HG03460 (cell line): ENCODE data around the gene COL6A3.

Source experiments
- ATAC-seq: cut with Tn5 transposase; IDR thresholded peaks from one replicate; pipeline ENCODE4 v1.9.1; 2021; ENCODE audit not compliant: unreplicated experiment

COL6A3 gene

DNA sequence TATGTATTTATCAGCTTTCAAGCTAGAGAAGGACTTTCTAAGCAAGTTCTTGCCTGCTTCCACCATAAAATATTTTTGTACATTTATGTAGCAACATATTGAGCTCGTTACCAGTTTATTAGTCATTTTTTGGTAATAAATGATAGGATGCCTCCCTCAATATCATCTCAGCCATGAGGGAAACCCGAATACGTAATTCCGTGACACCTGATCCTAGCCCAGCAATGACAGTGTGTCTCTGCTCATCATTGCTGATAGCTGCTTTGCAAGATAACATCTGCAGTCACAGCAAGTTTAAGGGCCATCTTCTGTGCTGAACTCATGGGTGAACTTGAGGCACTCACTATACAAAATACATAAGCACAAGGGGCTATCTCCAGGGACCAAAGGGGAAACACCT, 62.2 kb downstream of the COL6A3 start:
- ATAC-seq: no peak

DNA sequence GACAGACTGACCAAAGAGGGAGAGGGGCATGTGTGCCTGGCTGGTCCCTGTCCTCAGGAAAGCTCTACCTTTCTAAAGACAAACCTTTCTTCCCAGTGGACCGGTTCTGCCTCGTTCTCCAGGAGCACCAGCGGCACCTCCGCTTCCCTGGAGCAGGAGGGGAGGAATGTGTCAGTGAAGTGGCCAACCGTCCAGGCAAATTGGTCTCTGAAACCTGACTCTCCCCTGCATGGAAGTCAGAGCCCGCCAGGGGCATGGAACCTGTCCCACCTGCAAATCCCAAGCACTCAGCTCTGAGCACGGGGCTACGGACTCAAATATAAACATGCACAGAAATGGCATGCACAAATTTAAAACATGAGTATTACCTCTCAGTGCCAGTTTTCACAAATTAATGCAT, 62.9 kb downstream of the COL6A3 start:
- ATAC-seq: no peak

DNA sequence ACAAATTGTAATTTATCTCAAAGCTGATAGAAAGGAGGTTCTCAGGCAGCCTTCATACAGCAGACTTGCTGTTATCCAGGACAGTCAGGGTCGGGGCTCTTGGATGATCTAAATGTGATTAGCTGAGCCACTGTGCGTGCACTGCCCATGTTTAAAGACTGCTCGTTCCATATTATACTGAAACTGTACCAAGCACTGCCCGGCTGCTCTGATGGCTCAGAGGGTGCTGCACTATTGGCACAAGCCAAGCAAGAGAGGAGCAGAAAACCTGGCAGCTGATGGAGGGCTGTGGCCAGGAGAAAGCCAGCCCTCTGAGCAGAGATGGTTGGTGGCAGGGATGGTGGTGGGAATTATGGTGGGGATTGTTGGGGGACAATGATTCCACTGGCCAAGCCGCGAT, 63.4 kb downstream of the COL6A3 start:
- no peak for ATAC-seq

DNA sequence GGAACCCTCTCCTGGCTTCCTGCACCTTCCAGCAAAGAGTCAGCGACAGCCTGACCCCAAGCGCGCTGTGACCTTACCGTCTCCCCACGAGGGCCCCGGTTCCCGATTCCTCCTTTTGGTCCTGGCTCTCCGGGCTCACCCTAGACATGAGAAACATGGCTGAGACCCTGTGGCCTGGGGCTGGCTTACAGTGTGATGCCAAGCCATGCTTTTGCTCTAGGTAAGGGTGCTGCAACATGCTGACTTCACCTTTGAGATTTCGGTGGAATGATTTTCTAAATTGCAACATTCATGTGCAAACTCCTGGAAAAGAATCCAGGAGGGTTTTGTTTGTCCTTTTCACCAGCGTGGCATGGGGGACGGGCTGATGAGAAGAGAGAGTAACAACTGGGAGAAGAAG, 63.9 kb downstream of the COL6A3 start:
- no peak for ATAC-seq

DNA sequence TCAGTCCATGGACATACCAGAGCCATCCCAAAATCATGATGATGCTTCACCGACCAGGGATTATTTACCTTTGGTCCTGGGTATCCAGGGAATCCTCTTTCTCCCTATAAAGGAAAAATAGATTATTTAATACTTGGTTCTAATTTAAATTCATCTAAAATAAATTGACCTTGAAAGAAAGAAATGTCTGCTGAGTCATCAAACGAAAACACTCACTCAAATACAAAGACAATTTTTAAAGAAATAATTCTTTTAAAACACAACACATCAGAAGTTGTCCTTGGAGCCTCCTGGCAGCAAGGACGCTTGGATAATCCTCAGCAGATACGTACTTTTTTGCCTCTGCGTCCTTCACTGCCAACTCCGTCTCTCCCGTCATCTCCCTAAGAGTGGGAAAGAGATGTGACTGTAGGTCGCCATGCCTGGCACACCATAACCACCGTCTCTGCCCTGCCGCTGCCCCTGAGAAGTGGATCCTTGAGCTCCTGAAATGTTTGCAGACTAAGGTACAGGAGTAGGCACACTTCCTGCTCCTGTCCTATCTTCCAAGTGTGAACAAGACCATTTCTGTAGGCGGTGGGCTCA, 65.6 kb downstream of the COL6A3 start:
- no peak for ATAC-seq

DNA sequence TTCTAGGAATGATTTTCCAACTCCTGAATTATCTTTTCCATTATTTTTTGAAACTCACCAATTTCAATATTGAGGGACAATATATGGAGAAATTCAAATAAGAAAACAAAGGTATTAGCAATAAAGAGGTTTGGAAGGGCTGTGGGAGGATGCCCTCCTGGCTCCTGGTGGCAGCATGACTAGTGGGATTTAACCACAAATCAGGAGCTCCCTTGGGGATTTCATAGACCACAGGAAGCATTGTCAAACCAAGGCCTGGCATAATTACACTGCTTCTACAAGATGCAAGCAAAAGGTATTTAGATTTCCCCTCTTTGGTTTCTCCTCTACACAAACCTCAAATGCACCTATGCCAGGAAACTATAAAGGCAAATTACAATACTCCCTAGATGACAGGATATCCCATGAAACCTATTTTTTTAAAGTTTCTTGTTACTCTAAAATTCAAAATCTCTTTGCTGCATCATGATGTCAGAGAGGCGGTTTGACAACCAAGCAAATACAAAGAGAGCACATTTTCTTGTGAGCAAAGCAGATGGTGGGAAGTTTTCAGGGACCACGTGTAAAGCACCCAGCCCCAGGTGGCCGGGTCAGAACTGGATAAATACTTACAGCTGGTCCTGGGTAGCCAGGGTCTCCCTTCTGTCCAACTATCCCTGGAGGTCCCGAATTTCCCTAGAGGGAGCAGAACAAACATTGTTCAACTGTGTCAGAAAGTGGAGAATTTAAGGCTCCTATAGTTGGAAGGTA, 67.9 kb downstream of the COL6A3 start:
- no peak for ATAC-seq

DNA sequence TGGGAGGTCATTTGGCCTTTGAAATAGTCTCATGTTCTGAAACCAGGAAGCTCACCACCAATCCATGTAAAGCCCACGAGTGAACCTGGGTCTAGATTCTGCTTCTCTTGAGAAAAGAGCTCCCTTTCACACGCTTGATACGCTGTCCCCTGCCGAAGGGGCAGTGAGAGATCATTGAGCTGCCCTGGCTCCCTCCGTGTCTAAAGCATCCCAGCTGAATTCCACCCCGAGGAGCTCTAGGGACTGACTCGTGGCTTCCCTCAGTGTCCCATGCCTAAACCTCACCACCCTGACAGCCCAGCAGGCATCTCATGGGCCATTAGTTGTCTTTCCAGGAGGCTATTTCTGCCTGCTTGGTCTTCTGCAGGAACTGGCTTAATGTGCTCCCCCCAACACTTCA, 68.6 kb downstream of the COL6A3 start:
- no peak for ATAC-seq

DNA sequence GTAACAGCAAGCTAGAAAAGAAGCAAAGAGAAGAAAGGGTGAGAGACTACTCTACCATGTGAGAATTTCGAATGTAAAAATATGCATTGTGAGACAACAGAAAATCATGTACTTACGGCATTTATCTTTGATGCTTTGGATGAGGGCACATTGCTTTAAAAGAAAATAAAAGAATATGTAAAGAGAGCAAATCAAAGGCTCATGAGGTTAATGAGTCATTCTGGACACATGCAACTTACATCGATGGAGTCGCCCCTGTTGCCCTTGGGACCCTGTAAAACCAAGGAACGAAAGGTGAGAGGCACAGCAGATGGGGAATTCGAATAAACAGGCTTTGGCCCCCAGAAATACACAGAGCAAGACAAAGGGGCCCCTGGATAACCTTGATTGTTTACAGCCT, 69.0 kb downstream of the COL6A3 start:
- ATAC-seq: no peak

DNA sequence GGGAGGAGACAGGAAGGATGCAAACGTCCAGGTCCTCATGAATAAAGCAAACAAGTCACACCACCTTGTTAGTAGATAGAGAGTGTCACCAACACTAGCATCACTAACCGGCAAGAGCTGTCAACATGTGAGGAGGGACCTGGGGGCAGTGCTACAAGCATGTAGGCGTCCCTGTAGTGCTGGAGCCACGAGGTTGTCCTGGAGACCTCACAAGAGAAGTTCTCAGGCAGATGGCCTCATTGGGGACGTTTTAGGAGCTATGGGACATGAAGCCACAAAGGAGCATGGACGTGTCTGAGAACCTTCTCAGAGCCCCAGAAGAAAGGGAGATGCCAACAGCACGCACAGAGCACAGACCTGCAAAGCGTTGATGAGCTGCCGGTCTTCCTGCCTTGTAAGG, 70.0 kb downstream of the COL6A3 start:
- ATAC-seq: no peak

DNA sequence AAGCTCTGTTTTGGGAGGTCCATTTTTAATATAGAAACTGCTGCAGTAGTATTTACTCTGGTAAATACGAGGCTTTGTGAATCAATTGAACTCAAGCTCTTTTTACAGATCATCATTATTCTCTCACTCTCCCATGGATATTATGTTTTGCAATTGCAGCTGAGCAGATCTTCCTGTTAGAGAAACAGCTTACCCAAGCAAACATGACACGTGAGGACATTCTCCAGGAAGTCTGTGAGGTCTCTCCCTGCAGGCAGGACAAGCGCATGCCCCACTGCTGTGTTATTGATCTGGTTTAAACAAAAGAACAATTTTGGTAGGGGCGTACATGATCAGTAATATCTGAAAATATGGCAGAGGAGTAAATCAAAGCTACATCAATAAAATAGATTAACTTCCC, 72.1 kb downstream of the COL6A3 start:
- ATAC-seq: no peak

DNA sequence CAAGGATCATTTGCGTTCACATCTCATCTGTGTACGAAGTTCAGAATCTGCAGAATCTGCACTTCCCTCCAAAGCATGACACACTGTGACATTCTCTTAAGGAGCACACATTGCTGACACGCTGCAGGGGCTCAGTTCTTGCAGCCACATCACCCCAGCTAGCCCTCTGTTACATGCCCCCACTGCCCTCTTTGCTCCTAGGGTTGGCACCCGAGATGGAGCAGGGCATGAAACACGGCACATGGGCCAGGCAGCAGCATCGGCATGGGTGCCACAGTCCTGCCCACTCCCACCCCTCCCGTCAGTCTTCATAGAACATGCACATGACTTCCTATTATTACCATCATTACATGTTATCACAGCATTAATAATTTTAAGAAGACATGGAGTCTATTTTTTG, 76.4 kb downstream of the COL6A3 start:
- no peak for ATAC-seq

DNA sequence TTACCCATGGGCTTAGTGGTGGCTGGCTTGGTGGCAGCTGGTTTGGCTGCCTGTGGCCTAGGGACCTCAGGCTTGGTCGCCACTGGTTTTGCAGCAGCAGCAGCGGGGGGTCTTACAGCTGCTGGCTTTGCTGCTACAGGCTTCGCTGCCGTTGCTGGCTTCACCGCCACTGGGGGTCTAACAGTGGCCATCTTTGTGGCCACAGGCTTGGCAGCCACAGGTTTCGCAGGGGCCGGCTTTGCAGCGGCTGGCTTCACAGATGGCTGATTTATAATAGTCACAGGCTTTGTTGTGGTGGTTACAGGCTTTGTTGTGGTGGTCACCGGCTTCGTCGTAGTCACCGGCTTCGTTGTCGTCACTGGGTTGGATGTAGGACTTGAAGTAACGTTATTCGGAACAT, 77.8 kb downstream of the COL6A3 start:
- ATAC-seq: no peak

DNA sequence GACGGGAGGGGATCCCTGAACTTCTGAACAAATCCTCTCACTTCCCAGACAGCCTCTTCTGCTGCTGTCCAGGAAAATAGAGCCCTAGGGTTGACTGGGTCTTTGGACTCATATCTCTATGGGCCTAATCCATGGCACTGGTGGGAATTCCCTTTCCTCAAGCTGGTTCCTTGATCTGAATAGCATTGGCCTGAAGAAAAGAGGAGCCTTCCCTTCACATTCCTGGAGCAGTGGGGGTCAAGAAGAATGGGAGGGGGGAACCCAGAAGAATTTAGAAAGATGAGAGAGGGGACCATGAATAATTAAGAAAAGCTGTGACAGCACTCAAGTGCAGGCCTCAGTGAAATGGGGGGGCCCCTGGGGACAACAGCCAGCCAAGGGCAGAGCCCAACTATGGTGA, 80.2 kb downstream of the COL6A3 start:
- ATAC-seq: no peak

DNA sequence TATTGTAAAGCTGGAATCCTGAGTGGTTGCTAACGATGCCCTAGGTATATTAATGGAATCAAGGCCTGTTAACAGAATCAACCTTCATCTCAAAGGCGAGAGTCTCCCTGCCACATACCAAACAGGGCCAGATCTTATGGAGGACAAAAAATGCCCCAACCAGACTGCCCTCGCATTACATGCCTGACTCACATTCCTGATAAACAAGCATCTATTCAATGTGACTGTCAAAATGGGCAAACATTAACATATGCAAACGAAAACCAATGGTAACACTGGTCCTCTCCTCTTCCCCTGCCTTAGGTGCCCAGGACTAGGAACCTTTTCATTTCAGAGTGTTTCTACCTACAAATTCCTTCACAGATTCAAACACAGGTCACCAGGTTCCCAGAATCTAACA, 83.4 kb downstream of the COL6A3 start:
- ATAC-seq: no peak

DNA sequence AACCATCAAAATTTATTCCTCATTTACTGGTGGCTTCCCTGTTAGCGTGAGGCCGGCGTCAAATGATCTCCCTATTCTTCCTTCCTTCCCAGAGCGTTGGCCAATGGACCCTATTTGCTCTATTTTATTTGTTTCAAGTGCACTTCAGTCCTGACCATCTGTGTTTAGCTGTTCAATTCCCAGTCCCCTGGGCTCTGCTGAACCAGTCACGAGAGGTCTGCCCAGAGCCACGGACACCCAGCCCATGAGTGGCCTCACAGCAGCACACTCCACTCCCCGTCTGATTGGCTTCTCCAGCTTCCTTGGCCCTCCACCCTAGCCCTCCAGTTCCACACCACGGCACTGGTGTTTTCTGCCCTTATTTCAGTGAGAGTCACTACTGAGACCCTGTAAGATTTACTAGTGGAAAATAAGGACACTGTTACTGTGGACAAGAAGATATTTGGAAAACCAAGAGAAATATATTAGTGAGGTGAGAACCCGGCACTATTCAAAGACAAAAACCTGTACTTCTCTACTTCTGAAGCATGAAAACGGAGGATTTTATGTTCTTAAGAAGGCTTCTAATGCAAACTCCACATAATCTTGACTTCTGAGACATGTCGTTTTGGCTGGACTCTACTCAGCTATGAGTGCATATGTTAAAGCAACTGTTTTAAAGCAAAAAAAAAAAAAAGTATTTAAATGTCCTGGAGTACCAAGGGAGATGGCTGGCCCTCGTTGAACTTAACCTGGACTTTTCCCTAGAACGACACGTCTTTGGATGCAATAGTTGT, 86.6 kb downstream of the COL6A3 start:
- no peak for ATAC-seq

DNA sequence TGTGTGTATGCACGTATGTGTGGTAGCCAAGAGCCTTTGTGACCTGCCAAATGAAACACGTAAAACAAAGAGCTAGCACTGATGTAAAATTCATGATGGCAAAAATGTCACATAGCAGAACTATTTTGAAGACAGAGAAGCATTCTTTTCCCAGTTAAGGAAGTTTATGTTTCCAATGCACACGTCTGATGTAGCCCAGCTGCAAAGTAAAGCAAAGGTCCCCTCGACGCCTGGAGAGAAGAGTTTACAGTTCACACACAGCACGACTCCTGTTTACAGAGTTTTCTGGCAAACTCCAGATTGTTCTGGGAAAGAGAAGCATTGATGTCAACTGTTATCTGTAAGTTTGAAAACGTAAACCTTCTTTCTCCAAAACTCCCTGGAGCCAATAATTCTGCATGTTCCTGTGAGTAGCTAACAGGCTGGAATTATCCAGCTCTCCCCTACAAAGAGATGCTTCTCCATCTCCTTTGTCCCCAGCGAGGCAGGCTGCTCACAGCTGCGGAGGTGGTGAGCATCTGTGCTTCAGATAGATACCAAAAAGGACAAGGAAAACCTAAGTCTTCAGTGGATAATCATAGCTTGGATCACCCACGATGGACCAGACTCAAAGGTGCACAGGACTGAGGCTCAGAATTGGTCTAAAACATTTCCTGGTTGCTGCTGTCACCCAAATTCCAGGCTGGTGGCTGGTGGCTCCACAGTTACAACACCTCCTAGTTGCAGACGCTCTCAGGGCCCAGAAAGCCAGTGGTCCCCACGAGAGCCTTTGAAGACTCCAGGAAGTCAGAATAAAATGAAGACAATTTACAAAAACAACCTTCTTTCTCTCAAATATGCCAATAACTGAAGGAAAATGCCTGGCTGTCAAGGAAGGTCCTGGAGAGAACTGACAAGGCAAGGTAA, 87.4 kb downstream of the COL6A3 start:
- no peak for ATAC-seq

DNA sequence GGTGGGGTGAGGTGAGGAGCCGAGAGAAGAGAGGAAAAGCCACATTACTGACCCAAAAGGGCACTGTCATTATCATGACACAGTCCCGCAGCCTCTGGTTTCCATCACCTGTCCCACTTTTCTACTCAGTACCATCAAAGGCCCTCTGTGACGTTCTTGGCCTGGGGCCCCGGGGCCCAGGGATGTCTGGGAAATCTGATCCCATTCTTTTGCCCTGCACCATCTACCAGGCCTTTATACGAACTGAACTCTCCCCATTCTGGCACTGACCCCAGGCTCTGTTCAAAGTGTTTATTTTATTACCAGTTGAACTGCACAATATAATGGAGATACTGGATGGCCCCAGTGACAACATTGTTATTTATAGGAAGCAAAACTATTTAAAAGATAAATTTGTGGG, 89.1 kb downstream of the COL6A3 start:
- no peak for ATAC-seq

DNA sequence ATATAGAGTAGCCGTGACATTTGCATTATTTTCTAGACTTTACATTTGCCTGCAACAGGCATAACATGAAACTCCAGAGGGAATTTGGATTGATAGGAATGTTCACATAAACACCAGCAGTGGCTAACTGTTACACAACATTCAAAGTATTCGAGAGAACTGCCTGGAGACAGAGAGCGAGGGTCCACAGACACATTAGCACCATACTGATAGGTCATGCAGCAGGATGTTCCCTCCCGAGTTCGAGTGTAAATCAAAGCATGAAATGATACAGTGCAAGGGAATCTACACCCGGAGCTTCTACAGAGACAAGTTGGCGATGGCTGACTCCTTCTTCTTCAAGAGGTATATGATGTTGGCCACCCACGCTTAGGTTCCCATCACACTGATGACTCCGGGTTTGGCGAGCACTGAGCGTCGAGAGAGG, 89.5 kb downstream of the COL6A3 start:
- ATAC-seq: no peak

DNA sequence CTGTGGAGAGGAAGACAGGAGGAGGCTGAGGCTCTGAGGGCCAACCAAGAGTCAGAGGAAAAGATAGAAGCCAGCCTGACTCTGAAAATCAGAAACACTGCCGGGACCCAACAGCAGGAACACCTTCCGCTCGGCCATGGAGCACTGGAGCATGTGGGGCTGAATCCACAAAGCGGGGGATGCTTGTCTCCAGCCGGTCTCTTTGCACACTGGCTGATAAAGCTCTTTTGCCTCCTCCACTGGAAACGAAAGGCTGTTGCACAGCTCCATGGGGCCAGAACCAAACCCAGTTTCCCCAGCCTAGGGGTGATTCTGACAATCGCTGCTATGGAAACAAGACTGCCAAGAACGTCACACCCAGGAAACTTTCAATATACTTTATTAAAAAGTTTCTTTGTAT, 90.3 kb downstream of the COL6A3 start:
- no peak for ATAC-seq

DNA sequence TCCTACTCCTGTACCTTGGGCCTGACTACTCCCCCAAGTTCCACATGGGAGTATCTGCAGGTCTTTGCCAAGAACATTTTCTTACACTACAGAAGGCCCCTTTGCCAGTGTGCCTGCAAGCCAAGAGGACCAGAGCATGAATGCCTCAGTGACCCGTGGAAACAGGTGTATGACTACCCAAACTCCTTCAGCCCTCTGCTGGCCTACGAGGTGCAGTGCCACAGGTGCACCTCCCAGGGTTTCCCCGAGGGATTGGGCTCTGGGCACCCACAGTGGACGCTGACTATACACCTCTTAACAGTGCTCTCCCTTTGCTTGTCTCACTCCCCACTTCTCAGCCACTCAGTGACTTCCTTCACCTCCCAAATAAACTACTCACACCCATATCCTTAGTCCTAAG, 91.4 kb downstream of the COL6A3 start:
- ATAC-seq: no peak

DNA sequence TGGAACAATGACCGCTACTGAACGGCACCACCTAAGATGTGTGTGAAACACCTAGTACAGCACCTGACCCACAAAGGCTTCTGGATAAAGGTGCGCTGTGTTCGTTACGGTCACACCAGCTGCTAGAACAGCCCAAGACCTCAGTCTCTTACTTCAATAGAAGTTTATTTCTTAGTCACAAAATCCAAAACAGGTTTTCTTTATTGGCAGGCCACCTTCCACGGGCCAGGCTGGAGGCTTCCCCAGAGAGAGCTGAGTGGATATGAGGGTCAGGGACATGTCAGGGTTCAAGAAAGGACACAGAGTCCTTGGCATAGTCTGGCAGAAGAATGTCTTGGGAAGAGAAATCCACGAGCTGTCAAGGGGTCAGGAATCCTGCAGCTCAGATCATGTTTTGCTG, 92.2 kb downstream of the COL6A3 start:
- no peak for ATAC-seq
